Skin epidermis (tissue), 12 donors: ENCODE results near the gene BCL2.

Source experiments
- H3K27ac ChIP-seq, 21 experiments: fragments of 200-600 bp; sonication (generic) in 11 of 21; one replicate each; pipeline ENCODE4 v1.5.0; 2020; ENCODE audit warnings: mild to moderate bottlenecking in 3 of 21, inconsistent platforms in 2 of 21, moderate library complexity in 2 of 21
- H3K4me3 ChIP-seq, 7 experiments: fragments of 200-600 bp; sonication (generic) in 2 of 7; one replicate each; pipeline ENCODE4 v1.5.0; 2020; ENCODE audit warnings: inconsistent platforms in 2 of 7, mild to moderate bottlenecking in 2 of 7, moderate library complexity in 1 of 7

The BCL2 gene

DNA sequence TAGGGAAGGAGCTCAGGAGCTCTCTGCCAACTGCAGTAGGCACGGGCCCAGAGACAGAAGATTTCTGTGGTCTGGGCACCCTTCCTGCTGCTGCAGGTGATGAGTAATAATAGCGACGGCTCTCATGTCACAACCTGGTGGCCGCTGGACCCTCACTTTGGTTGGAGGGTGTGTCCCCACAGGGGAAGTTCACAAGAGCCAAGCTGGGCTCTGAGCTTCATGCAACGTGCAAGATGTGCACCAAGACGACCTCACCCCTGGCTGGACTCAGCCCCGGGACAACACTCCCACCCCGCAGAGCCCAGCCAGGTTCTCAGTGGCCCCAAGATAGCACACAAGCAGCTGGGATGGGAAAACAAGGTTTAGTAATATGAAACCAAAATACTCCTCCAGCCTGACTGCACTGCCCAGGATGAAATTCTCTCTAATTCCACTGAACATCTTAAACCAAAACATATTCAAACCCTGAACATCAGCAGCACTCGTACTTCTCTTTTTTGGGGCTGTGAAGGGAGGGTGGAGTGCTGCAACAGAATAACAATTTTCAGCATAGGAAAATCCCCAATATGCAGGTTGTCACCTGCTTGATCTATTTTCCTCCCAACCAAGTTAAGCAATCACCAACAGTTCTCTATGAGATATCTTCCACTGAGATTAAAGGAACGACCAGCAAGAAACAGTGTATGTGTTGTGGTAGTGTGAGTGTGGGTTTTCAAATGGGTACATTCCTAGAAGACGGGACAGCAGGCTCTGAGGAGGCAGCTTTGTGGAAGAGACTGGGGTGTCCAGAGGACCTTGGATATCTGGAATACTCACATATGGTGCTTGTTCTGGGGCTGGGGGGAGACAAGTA is 26.5 kb downstream of the BCL2 start:
- Histone ChIP-seq H3K4me3 (no peak overlapping the region), H3K27ac (peak overlapping the region in 7 of 21 experiments; percentile 8 to 72 (median 31))

DNA sequence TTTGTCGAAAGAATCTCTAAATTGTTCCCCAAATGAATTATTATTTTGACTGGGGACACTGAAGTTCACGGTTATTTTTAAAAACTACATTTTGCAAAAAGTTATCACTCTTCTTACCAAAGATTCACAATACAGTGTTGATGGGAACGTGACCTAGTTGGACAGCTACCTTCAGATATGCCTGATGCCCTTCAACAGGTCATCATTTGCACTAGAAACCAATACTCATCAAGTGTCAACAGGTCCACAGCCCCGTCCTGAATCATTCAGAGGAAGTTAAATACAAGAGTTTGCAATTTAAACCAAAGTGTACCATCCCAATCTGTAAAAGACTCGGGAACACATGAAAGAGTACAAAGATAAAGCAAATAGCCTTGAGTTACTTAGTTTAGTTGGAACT is 28.3 kb downstream of the BCL2 start:
- Histone ChIP-seq H3K4me3 (no peak overlapping the region), H3K27ac (peak overlapping the region in 4 of 21 experiments; percentile 10 to 48 (median 44))

DNA sequence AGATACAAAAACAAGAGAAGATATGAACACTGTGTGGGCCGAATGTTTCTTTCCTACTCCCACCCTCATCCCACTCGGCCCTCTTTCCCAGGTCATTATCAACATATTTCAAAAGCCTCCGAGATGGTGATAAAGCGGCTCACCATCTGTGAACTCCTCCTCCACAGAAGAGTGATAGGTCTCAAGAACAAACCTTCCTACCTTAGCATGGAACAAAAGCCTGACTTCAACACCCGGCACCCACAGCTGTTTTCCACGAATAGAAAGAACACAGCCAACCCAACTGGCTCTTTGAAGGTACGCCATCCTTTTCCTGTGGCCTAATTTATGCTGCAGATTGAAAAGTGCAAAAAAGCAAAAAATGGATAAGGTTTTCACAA is 28.8 kb downstream of the BCL2 start:
- no peak overlapping the region for H3K4me3 ChIP-seq
- H3K27ac ChIP-seq, result peak overlapping the region in 8 of 21 experiments; percentile 12 to 56 (median 46)

DNA sequence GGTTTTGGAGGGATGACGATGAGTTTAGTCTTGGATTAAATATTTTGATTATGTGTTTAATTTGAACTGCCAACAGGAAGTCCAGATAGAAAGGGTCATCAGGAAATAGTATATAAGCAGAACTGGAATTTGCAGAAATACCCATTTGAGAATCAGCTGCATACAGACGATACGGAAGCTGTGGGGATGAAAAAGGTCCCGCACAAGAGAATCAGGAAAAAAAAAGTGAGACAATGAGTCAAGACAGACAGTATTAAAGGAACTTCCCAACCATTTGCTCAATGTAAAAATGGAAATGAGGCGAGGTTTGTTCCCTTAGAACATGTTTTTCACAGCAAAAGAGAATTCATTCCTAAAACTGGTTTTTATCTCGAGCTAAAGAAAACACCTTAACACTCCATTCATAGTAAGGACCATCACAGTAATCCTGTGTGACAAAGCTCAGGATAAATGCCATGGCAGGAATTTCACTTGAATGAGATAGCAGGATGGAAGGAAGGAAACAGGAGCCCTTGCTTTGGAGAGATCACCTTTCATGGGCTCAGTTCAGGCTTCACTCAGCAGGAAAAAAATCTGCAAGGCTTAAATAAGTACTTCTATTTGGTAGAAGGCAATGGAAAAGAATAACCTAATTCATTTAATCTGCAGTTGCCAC is 29.3 kb downstream of the BCL2 start:
- Histone ChIP-seq H3K4me3 (no peak overlapping the region), H3K27ac (peak overlapping the region in 8 of 21 experiments; percentile 12 to 56 (median 46))

DNA sequence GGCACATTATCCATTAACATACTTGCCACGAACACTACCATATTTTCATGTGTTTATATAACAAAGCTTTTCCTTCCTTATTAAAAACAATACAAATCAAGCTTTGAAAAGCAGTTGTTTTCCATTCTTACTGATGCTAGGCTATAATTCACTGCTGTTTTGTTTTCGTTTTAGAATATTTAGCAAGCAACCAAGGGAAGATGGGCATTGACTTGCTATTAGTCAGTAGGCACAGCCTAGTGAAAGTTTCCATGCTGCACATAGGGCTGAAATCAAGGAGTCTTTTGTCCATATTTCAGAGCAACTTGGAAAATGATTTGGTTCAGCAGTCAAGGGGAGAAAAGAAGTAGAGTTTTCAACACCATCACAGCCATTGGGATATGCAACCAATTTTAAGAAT is 31.3 kb downstream of the BCL2 start:
- peak overlapping the region in 6 of 21 experiments; percentile 7 to 44 (median 21) for H3K27ac ChIP-seq

DNA sequence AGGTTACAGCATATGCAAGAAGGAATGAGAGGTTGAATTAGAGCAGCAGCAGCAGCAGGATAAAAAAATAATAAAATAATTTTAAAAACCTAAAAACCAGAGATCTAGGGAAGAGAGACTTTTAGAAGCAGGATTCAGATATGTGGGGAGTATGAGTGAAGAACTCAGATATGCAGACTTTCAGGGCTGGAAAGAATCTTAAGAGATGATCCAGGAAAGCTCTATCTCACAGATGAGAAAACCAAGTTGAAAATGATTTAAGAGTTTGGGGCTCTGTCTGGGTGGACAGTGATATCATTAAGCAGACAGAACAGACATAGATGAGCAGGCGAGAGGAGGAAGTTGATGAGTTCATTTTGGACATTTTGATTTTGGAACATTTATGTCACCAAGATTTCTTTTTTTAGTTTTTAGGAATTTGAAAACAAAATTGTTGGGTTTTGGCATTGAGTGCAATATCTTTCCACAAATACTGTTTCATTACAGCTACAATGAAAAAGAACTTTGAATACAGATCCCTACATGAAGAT is 31.8 kb downstream of the BCL2 start:
- H3K4me3 ChIP-seq, result no peak overlapping the region
- H3K27ac ChIP-seq, result peak overlapping the region in 4 of 21 experiments; percentile 7 to 44 (median 27)

More for the DNA sequence above, 31.3 kb downstream of the BCL2 start:
- no peak overlapping the region for H3K4me3 ChIP-seq

DNA sequence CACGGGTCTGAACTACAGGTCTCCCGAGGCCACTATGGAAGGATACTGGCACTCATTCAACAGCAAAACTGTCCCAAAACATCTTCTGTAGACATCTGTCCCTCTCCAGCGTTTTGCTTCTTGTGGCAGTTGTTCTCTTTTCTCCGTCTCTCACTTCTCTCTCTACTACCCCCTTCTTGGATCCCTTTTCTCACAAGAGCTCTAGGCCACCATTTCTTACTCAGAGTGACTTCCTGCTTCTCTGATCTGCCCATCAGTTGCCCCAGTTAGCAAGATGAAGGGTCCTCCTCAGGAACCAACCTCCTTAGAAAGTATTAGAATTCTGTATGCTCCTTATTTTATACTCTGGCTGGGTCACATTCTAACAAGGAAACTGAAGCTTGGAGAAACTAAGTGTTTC is 32.6 kb downstream of the BCL2 start:
- Histone ChIP-seq H3K4me3 (no peak overlapping the region), H3K27ac (peak overlapping the region in 2 of 21 experiments; percentile 32 to 44)

DNA sequence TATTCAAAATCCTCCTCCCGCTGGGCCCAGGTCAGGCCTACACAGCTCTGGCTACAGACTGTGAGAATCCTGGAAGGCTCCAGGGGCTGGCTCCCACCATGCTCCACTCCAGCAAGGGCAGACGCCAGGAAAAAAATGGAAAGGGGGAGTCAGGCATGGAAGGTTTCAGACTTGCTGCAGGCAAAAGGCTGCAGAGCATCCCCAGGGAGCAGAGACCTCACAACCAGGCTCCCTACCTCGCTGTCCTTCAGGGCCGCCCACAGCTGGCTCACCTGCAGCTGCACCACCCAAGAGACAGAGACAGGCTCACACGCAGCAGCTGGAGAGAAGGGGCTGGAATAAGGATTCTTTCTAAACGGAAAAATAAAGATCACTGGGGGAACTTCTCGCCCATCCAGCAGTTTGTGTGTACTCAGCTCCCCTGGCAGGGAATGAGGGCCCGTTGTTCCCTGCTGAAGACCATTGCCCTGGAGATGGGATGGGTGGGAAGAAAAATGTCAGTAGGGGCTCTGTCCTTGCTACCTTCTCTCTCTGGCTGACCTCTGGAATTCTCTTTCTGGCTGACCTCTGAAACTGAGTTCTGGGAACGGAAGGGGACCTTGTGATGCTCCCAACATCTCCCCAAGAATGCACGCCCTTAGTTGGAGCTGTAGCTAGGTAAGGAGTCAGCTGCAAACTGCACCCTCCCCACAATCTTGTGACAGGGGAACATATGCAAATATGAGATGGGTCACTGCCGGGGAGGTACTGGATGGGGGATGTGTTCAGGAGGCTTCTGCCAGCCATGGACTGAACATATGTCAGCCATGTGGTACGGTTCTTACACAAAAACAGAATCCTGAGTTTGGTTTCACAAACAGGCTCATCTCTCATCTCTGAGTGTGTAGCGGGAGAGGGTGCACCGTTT is 34.5 kb downstream of the BCL2 start:
- Histone ChIP-seq H3K27ac (peak overlapping the region in 1 of 21 experiments; percentile 62), H3K4me3 (no peak overlapping the region)

DNA sequence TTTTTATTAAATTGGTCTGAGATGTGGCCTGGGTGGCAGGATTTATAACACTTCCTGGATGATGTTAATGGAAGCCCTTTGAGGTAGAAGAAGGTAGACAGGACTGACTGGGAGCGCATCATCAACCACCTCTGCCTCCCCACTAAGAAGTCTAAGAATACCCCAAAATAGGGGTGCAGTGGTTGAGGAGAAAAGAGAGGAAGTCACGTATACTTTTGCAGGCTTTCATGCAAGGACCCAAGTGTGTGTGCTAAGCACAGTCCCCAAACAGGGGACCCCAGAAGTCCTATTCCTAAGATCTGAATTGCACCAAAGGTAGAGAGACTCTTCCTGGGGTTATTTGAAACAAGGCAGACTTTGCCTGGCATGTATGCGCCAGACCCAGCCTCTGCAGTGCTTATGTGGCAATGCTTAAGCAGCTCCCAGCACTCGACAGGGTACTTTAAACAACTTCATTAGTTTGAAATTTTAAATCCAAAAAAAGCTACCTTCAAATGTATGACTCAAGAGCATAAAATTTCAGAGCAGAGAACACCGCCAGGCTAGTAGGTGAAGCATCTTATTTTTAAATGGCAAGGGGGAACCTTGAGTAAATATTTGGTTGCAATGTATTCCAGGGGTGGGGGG is 35.3 kb downstream of the BCL2 start:
- peak overlapping the region in 1 of 21 experiments; percentile 62 for H3K27ac ChIP-seq

DNA sequence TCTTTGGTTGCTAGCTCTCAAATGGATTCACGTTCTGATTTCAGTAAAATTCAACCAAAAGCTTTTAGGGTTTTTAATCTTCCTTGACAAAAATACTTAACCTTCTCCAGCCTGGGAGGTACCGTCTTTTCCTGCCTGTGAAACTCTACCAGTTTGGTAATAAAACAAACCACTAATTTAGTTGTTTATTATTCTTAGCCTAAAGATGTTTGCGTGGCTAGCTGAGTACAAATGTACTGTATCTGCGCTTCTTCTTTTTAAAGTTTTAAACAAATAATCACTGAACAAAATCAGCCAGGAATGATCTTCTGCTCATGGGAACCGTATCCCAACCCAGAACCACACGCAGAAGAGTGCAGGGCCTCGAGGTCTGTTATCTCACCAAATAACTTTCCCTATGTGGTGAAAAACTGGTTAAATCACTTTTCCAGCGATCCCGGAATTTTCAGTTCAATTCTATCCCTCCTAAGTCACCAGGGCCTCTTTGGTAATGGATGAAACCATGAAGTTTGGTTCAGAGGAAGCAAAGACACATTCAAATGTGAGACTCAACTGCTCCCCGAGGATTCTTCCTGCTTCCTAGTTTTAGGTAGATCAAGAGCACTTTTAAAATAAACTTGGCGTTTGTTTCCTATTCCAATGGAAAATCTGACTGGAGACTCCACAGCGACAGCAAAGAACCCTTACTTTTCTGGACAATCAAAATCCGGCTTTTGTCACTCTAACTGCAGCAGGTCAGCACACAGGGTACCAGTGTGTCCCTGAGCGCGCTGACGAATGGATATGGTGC is 36.1 kb downstream of the BCL2 start:
- Histone ChIP-seq H3K4me3 (no peak overlapping the region), H3K27ac (peak overlapping the region in 1 of 21 experiments; percentile 9)

More for the DNA sequence above, 35.3 kb downstream of the BCL2 start:
- no peak overlapping the region for H3K4me3 ChIP-seq

DNA sequence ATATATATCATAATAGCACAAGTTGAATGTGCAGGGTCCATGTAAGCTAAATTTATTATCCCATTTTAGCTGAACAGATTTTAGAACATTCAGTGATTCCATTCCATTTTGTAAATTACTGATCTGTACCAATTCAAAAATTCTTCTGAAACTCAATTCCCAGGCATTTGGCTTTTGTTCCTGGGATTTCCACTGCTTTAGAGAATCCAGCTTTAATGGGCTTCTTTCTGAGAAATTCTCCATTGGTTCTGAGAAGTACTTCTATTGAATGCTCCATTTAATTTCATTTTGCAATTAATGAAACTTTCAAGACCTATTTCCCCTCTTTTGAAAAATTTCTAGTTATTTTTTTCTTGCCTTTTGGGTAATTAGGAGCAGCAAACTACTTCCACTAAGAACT is 36.8 kb downstream of the BCL2 start:
- no peak overlapping the region for H3K4me3 ChIP-seq
- peak overlapping the region in 1 of 21 experiments; percentile 9 for H3K27ac ChIP-seq

DNA sequence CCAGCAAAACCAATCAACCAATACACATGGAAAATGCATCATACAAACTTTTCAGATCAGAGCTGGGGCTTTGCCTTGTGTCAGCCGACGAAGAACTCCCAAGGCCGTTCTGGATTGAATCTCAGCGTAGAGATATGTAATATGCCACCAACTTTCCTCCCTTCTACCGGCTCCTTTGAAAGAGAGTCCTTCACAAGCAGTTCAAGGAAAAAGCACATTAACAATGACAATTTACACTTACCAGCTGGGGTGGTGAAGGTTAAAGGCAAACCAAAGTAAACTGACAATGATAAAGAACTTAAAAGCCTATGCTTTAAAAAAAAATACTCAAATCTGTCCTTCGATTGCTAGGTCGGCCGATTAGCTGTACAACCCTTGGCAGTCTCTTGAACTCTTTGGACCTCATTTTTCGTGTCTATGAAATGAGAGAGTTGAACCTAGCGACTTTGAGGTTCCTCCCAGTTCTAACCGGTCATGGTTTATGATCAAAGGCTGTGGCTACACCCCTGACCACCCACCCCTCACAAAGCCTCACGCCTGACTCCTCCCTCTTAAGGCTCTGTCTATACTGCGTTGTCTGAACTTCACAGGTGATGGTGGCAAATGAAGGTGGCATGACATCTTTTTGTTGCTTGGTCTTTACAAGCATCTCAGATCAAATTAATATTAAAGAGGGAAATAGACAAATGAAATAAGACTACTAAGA is 46.2 kb downstream of the BCL2 start:
- Histone ChIP-seq H3K27ac (no peak overlapping the region), H3K4me3 (no peak overlapping the region)

DNA sequence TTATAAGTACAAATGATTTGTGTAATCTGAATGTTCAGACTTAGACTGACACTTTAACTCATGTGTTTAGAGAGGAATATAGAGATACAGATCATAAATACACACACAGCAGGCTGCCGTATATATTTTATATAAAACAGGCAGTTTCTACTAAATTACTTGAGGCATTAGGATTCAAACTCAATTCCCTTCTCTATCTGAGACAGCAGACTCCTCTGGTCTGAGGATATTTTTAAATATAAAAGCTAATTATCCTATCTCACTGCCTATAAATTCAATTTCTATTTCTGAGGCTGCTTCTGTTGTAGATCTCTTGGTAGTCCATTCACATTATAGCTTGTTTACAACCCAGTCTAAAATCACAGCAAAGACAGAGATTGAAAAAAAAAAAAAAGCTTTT is 46.9 kb downstream of the BCL2 start:
- no peak overlapping the region for H3K27ac ChIP-seq
- H3K4me3 ChIP-seq, result no peak overlapping the region

DNA sequence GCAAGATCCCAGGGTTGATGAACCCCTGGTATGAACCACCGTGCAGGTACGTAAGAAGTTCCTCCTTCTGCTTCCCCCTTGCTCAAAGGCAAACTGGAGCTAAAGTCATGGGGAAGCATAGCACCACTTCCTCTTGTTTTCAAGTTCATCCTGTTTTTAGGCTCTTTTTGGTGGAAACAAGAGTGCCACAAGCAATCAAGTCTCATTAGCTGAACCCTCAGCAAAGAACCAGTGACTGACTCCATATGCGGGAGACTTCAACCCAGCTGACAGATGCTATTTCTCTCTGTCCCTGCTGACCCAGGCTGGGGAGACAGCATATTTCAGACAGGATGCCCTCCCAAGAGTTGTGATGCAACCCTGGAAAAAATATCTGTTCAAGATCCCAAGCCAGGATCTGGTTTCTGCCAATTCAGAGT is 47.7 kb downstream of the BCL2 start:
- Histone ChIP-seq H3K27ac (peak overlapping the region in 4 of 21 experiments; percentile 1 to 10 (median 3)), H3K4me3 (no peak overlapping the region)

DNA sequence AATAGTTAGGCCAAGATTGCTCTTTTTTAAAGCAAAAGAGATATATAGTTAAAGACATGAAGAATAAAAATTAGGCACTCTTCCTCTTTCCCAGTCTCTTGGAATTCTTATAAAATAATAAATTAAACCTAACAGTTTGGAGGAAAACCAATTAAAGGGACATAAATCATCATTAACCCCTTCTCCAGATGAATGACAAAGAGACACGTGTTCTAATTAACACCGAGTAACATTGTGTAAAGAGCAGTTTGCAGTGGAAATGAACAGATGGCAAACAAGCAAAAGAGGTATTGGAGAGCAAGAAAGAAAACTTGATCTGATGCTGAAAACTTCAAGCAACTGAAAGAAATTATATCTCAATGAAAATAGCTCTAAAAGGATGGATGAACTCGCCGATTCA is 48.4 kb downstream of the BCL2 start:
- H3K27ac ChIP-seq, result no peak overlapping the region
- no peak overlapping the region for H3K4me3 ChIP-seq

DNA sequence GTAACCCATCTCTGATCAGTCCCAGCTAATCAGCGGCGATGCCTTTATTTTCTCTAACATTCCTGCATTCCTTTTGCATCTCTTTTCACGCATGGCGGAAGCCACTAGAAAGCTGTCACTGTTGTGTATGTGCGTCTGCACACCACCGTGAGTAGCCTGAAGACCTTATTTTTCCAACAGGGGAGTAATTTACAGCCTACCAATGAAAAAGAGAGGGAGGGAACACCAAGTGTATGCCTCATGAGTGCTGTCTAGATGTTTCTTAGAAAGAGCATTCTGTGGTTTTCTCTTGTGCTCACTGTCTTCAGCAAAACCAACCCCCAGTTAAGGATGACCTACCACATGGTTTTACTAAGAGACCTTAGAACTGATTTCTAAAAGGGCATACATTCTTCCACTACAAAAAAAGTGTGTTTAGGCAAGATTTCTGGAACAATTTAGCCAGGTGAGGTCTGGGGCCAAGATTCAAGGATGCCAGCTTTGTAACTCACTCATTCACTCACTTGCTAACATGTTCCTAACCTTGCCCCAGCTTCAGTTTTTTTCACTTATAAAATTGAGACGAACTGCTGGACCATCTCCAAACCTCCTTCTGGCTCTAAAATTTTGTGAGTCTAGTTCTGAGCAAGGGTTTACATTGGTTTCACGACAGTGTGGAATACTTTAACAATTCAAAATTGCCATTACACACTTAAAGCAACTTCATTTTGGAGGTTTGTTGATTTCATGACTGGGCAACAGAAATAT is 51.4 kb downstream of the BCL2 start:
- no peak overlapping the region for H3K4me3 ChIP-seq
- H3K27ac ChIP-seq, result no peak overlapping the region
